K562 (cell line): ENCODE measurements around the gene FKBP7. TPM values are rescaled to one million over a fixed set of nuclear protein-coding genes. Genes with fewer than 3 reads are reported as not detected.

ENCODE experiments used
- CC2D1A ChIP-seq: fragments of 450-650 bp; IDR thresholded peaks from 2 replicates; pipeline ENCODE4 v1.6.1; 2017; ENCODE audit warnings: mild to moderate bottlenecking
- CHD4 ChIP-seq: fragments of 200-600 bp; sonication (generic); IDR thresholded peaks from 3 replicates; pipeline ENCODE4 v1.6.1; 2012; ENCODE audit warnings: low read depth, mild to moderate bottlenecking, mixed read lengths, low read length, inconsistent platforms; ENCODE audit not compliant: insufficient read depth, insufficient replicate concordance, poor library complexity, severe bottlenecking
- EGR1 ChIP-seq: fragments of 450-650 bp; conservative IDR thresholded peaks from 2 replicates; pipeline ENCODE4 v1.6.1; 2017; ENCODE audit warnings: mild to moderate bottlenecking
- FOXK1 ChIP-seq: sonication (generic); formaldehyde crosslinking; IDR thresholded peaks from 2 replicates; pipeline ENCODE4 v1.8.0; 2022; ENCODE audit warnings: missing genetic modification reagents, mild to moderate bottlenecking, borderline replicate concordance
- FOXP4 ChIP-seq: sonication (generic); formaldehyde crosslinking; IDR thresholded peaks from 2 replicates; pipeline ENCODE4 v1.8.0; 2022; ENCODE audit warnings: mild to moderate bottlenecking, missing genetic modification reagents, borderline replicate concordance
- GTF2F1 ChIP-seq: IDR thresholded peaks from 2 replicates; pipeline ENCODE4 v1.6.1; 2011; ENCODE audit warnings: low read depth, low read length, improper control_type of control experiment
- HDAC1 ChIP-seq, 2 experiments: fragments of 450-650 bp; IDR thresholded peaks; 2 replicates each; pipeline ENCODE4 v1.6.1; 2016 to 2017; ENCODE audit warnings: inconsistent platforms in 1 of 2, mild to moderate bottlenecking in 1 of 2, moderate library complexity in 1 of 2
- HDGF ChIP-seq: fragments of 450-650 bp; IDR thresholded peaks from 2 replicates; pipeline ENCODE4 v1.6.1; 2016
- KAT8 ChIP-seq: fragments of 450-650 bp; IDR thresholded peaks from 2 replicates; pipeline ENCODE4 v1.6.1; 2016; ENCODE audit warnings: low read depth, mild to moderate bottlenecking
- MCM3 ChIP-seq: fragments of 450-650 bp; IDR thresholded peaks from 2 replicates; pipeline ENCODE4 v1.6.1; 2016
- MED1 ChIP-seq: sonication (generic); formaldehyde crosslinking; IDR thresholded peaks from 2 replicates; pipeline ENCODE4 v1.8.1; 2023; ENCODE audit warnings: missing genetic modification reagents, borderline replicate concordance
- MYC ChIP-seq, 2 experiments: fragments of 250-450 bp in 1 of 2; sonication (Bioruptor Pico) in 1 of 2; IDR thresholded peaks; 2 replicates each; pipeline versions ENCODE4 v1.5.1 to v1.6.1; 2012 to 2021; ENCODE audit warnings: low read depth in 2 of 2, borderline replicate concordance in 1 of 2, improper control_type of control experiment in 1 of 2, low read length in 1 of 2, mild to moderate bottlenecking in 1 of 2, moderate library complexity in 1 of 2
- POLR2AphosphoS2 ChIP-seq: IDR thresholded peaks from 2 replicates; pipeline ENCODE4 v1.6.1; 2012; ENCODE audit warnings: low read length, improper control_type of control experiment
- POLR2AphosphoS5 ChIP-seq: IDR thresholded peaks from 2 replicates; pipeline ENCODE4 v1.6.1; 2011; ENCODE audit warnings: mild to moderate bottlenecking, low read depth, low read length, moderate library complexity; ENCODE audit not compliant: control insufficient read depth, insufficient read depth
- PRMT5 ChIP-seq: sonication (generic); formaldehyde crosslinking; IDR thresholded peaks from 2 replicates; pipeline ENCODE4 v1.5.0; 2020; ENCODE audit warnings: missing genetic modification reagents
- PTRF ChIP-seq: fragments of 450-650 bp; IDR thresholded peaks from 2 replicates; pipeline ENCODE4 v1.6.1; 2016; ENCODE audit warnings: mild to moderate bottlenecking, missing genetic modification characterization, missing compliant biosample characterization
- RBFOX2 ChIP-seq: fragments of 200-400 bp; formaldehyde crosslinking; IDR thresholded peaks from 2 replicates; pipeline ENCODE4 v1.6.1; 2017; ENCODE audit warnings: low read depth, mild to moderate bottlenecking, low read length, moderate library complexity
- RNF2 ChIP-seq: sonication (generic); IDR thresholded peaks from 2 replicates; pipeline ENCODE4 v1.6.1; 2016
- SRF ChIP-seq, 2 experiments: fragments of 250-450, 450-650 bp in 1 of 2; sonication (Bioruptor Pico) in 1 of 2; sonication (generic) in 1 of 2; formaldehyde crosslinking; IDR thresholded peaks; 2 replicates each; pipeline versions ENCODE4 v1.5.0 to v1.5.1; 2020 to 2022; ENCODE audit warnings: mild to moderate bottlenecking in 1 of 2, missing genetic modification reagents in 1 of 2
- TAF1 ChIP-seq: IDR thresholded peaks from 2 replicates; pipeline ENCODE4 v1.6.1; 2011; ENCODE audit warnings: mild to moderate bottlenecking, low read length, moderate library complexity; ENCODE audit not compliant: insufficient read depth, control insufficient read depth, severe bottlenecking; ENCODE audit errors: extremely low read depth
- ZBTB2 ChIP-seq: fragments of 450-650 bp; IDR thresholded peaks from 2 replicates; pipeline ENCODE4 v1.6.1; 2016; ENCODE audit warnings: antibody characterized with exemption
- ZFPM2 ChIP-seq: fragments of 250-450 bp; sonication (Bioruptor Pico); IDR thresholded peaks from 2 replicates; pipeline ENCODE4 v1.5.1; 2022; ENCODE audit warnings: mild to moderate bottlenecking
- ZNF766 ChIP-seq: fragments of 200-800 bp; sonication (Bioruptor generic); conservative IDR thresholded peaks from 2 replicates; pipeline ENCODE4 v1.6.1; 2016; ENCODE audit warnings: missing genetic modification characterization, missing compliant biosample characterization
- ZNF79 ChIP-seq: fragments of 250-450 bp; sonication (Bioruptor Pico); IDR thresholded peaks from 2 replicates; pipeline ENCODE4 v1.4.0; 2020; ENCODE audit warnings: low read depth, mild to moderate bottlenecking, moderate library complexity
- ZNF830 ChIP-seq: fragments of 250-450 bp; sonication (Bioruptor Pico); IDR thresholded peaks from 2 replicates; pipeline ENCODE4 v1.5.0; 2021; ENCODE audit warnings: mild to moderate bottlenecking
- ZSCAN32 ChIP-seq: fragments of 450-650 bp; formaldehyde crosslinking; IDR thresholded peaks from 2 replicates; pipeline ENCODE4 v1.4.0; 2020; ENCODE audit warnings: mild to moderate bottlenecking, moderate library complexity
- polyA plus RNA-seq, 8 experiments: library from polyadenylated mRNA; depleted of rRNA in 4 of 8; stranded (reverse) in 5 of 8; unstranded in 3 of 8; fragments of >200 nt; fragmentation: Nextera tagmentation in 2 of 8; fragmentation: Illumina TruSeq in 1 of 8; extraction: Ambion mirVana in 2 of 8; extraction: Trizol in 1 of 8; gene quantifications; 2 replicates each; pipeline versions ENCODE4 v1.2.1 to v1.2.3, GENCODE V29; 2011 to 2014; ENCODE audit warnings: inconsistent platforms in 1 of 8, missing spikeins in 1 of 8
- total RNA-seq, 7 experiments: library from RNA; depleted of rRNA in 6 of 7; stranded (reverse); fragments of >200 nt in 6 of 7; fragmentation: Illumina TruSeq in 2 of 7; extraction: Trizol in 2 of 7; gene quantifications; 2 replicates each; pipeline versions ENCODE4 v1.2.1 to v1.2.3, GENCODE V29; 2011 to 2021; ENCODE audit warnings: low replicate concordance in 1 of 7

Gene FKBP7
- total and polyA plus RNA-seq, 9 of the 15 experiments (the other 6 are each of a cell fraction or from before 2014, with no cell fraction given) = 6.1 to 23.2 (median 19.0) TPM

GRCh38 chr2:178449700-178450523, 28.5 kb downstream of the FKBP7 start (continued):
- TF ChIP-seq MED1 (CRISPR knock-in tag) = no peak
- TF ChIP-seq HDAC1 (IDR thresholded peaks at IDR 0.05) = peak in 1 of 2 experiments; percentile 64; a peak in 2 of 4 replicates
- TF ChIP-seq RNF2 = no peak; the same call in 1 of the 2 replicates
- TF ChIP-seq MCM3 = no peak
- no peak for TF ChIP-seq EGR1
- TF ChIP-seq SRF (CRISPR knock-in tag; IDR thresholded peaks at IDR 0.05) = 0 out of 4 replicates have a peak, but pooled peaks of 1 of the 2 experiments have one; percentile 30
- no peak for TF ChIP-seq ZNF766 (CRISPR knock-in tag)
- TF ChIP-seq POLR2AphosphoS2 = no peak
- no peak for TF ChIP-seq ZNF830 (CRISPR knock-in tag)
- TF ChIP-seq ZSCAN32 (CRISPR knock-in tag) = no peak
- TF ChIP-seq CHD4 = no peak
- TF ChIP-seq ZFPM2 = no peak
- TF ChIP-seq CC2D1A = 0 out of 2 replicates have a peak, but pooled peaks have one; percentile 12
- no peak for TF ChIP-seq PTRF
- no peak for TF ChIP-seq MYC (IDR thresholded peaks at IDR 0.05; ENCODE audit: low read depth, low read length)
- no peak for TF ChIP-seq MYC (CRISPR knock-in tag; IDR thresholded peaks at IDR 0.05; ENCODE audit: borderline replicate concordance, low read depth)
- TF ChIP-seq TAF1 = no peak
- 0 out of 2 replicates have a peak, but pooled peaks have one; percentile 63 for TF ChIP-seq HDGF
- no peak for TF ChIP-seq FOXP4 (CRISPR knock-in tag)
- no peak for TF ChIP-seq GTF2F1
- TF ChIP-seq ZNF79 = no peak
- 0 out of 2 replicates have a peak, but pooled peaks have one; percentile 18 for TF ChIP-seq ZBTB2
- TF ChIP-seq PRMT5 (CRISPR knock-in tag) = no peak
- no peak for TF ChIP-seq POLR2AphosphoS5
- 0 out of 2 replicates have a peak, but pooled peaks have one; percentile 35 for TF ChIP-seq KAT8
- TF ChIP-seq FOXK1 (CRISPR knock-in tag) = peak; percentile 74; the same call in 1 of the 2 replicates
- TF ChIP-seq RBFOX2 = no peak
